Erythroblast (primary cell): Measurements from ENCODE around the gene BAX.

Experiments
- GATA1 ChIP-seq: IDR thresholded peaks from 2 replicates; pipeline ENCODE4 v1.6.1; 2011; ENCODE audit warnings: low read depth, mild to moderate bottlenecking, control low read depth, low read length, moderate library complexity
- POLR2A ChIP-seq: IDR thresholded peaks from 2 replicates; pipeline ENCODE4 v1.6.1; 2011; ENCODE audit warnings: mild to moderate bottlenecking, low read length

GRCh38 chr19:49006905-49007304 lies 52.2 kb downstream of the BAX start:
- TF ChIP-seq POLR2A, result no peak
- TF ChIP-seq GATA1, result no peak
